ENCODE data around the gene WIPI1.
A peak's percentile ranks its signal among the peaks of the same experiment; 100 is the strongest.

Gene WIPI1

DNA sequence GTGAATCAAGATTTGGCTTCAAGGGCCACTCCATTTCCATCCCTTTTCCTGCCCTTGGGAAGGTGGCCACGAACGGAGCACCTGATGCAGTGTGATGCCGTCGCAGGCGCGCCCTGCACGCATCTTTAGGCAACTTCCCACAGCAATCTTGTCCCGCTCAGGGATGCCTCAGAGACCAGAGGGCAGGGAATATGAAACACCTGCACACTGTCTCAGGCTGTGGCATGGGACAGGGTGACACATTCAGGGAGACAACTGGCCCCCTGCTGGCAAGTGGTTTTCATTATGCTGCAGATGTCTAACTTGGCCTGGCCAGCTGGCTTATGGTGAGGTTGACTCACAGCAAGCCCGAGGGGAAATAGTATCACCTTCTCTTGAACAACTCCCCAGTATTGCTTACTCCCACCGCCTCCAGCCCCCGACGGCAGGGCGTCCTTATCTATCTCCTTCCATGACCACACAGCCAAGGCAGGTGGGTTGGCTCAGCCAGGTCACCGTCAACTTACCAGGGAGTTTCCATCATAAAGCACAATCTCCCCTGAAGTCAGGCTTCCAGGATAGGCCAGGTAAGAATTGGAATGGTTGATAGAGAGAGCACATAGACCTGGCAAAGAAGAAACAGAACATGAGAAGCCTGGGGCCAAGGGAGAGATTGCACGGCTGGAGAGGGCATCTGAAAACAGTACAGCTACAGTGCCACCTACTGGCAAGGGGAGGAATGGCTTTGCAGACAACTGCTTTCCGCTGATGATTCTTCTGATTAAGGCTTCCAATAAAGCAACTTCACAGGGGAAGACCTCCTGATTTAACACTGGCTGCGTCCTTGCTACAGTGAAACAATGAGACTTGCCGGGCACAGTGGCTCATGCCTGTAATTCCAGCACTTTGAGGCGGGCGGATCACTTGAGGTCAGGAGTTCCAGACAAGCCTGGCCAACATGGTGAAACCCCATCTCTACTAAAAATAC is 21.1 kb downstream of the WIPI1 start:
- no peaks in the 10 kb centered on the region for H3K79me1 ChIP-seq (ENCODE audit: low read length)
- no peak overlapping the region for H3K27ac ChIP-seq (ENCODE audit: low read depth, low read length)
- no peak overlapping the region for H3K4me3 ChIP-seq (ENCODE audit: low read depth, low read length)
- peaks cover 51 to 54% of the 10 kb centered on the region in 2 experiments for H3K36me3 ChIP-seq (ENCODE audit: control insufficient read depth in 1 of 2, insufficient read depth in 2 of 2, low read length in 2 of 2)
- H2AFZ ChIP-seq (ENCODE audit: insufficient read depth, low read length, poor library complexity): no peak overlapping the region
- no peak overlapping the region for H3K4me2 ChIP-seq (ENCODE audit: low read length)
- no peak overlapping the region for H4K8ac ChIP-seq (ENCODE audit: low read depth, low read length)
- no peak overlapping the region for H2BK120ac ChIP-seq (ENCODE audit: insufficient read depth, low read length, poor library complexity)
- no peak overlapping the region for H3K4ac ChIP-seq (ENCODE audit: low read depth, low read length)
- no peak overlapping the region for H3K23ac ChIP-seq (ENCODE audit: low read length)
- H4K12ac ChIP-seq (ENCODE audit: low read depth, low read length): no peak overlapping the region
- no peak overlapping the region for H3K14ac ChIP-seq (ENCODE audit: low read length)
- no peaks in the 10 kb centered on the region for H3K27me3 ChIP-seq (ENCODE audit: insufficient read depth, low read length)
- no peaks in the 10 kb centered on the region for H3K9me3 ChIP-seq (ENCODE audit: insufficient read depth, low read depth, low read length)
- H2AK5ac ChIP-seq (ENCODE audit: low read length): no peak overlapping the region
- H2BK5ac ChIP-seq (ENCODE audit: low read depth, low read length, poor library complexity): no peak overlapping the region
- DNase-seq: peak; percentile 79 to 95
- peak overlapping the region; percentile 45 for H3K18ac ChIP-seq (ENCODE audit: low read length)
- H3K9ac ChIP-seq (ENCODE audit: low read length): no peak overlapping the region
- H4K91ac ChIP-seq (ENCODE audit: low read depth, low read length): no peak overlapping the region
- no peak overlapping the region for H2BK12ac ChIP-seq (ENCODE audit: low read length)
- peaks cover 6 to 8% of the 10 kb centered on the region in 2 experiments for H3K4me1 ChIP-seq (ENCODE audit: control insufficient read depth in 1 of 2, insufficient read depth in 2 of 2, low read length in 2 of 2)
- H3K79me2 ChIP-seq (ENCODE audit: control insufficient read depth, insufficient read depth, low read length, poor library complexity): no peaks in the 10 kb centered on the region
- WGBS (ENCODE audit: extremely low coverage, insufficient coverage, insufficient read length): no CpG with 5 or more reads among the region's 20 CpGs

DNA sequence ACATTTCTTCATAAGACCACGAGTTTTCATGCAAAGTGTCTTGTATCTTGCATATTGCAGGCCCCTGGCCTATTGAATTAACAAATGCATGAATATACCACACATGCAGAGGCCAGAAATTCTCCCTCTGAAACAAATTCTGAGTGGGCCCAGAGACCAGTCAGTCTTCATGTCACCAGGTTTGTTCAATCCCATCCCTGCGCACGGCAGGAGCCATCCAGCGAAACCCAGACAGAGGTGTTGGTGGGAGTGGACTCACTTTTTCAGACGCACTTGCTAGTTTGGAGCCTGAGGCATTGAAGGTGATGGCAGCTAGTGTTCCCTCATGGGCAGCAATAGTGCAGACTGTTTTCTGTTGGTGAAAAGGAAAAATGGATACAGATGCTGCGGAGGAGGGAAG is 21.9 kb downstream of the WIPI1 start:
- Histone ChIP-seq H3K4me2 (ENCODE audit: low read length) (no peak overlapping the region), H2BK120ac (ENCODE audit: insufficient read depth, low read length, poor library complexity) (no peak overlapping the region), H3K79me2 (ENCODE audit: control insufficient read depth, insufficient read depth, low read length, poor library complexity) (no peaks in the 10 kb centered on the region), H3K36me3 (ENCODE audit: control insufficient read depth in 1 of 2, insufficient read depth in 2 of 2, low read length in 2 of 2) (peaks cover 59 to 60% of the 10 kb centered on the region in 2 experiments), H3K27ac (ENCODE audit: low read depth, low read length) (no peak overlapping the region), H3K23ac (ENCODE audit: low read length) (no peak overlapping the region), H3K4me1 (ENCODE audit: control insufficient read depth in 1 of 2, insufficient read depth in 2 of 2, low read length in 2 of 2) (peaks cover 4 to 6% of the 10 kb centered on the region in 2 experiments), H3K14ac (ENCODE audit: low read length) (no peak overlapping the region), H2BK5ac (ENCODE audit: low read depth, low read length, poor library complexity) (no peak overlapping the region), H3K18ac (ENCODE audit: low read length) (no peak overlapping the region), H3K79me1 (ENCODE audit: low read length) (no peaks in the 10 kb centered on the region), H3K4me3 (ENCODE audit: low read depth, low read length) (no peak overlapping the region), H3K4ac (ENCODE audit: low read depth, low read length) (no peak overlapping the region), H3K9ac (ENCODE audit: low read length) (no peak overlapping the region), H2AK5ac (ENCODE audit: low read length) (no peak overlapping the region), H2AFZ (ENCODE audit: insufficient read depth, low read length, poor library complexity) (no peak overlapping the region), H2BK12ac (ENCODE audit: low read length) (no peak overlapping the region), H3K9me3 (ENCODE audit: insufficient read depth, low read depth, low read length) (no peaks in the 10 kb centered on the region), H4K91ac (ENCODE audit: low read depth, low read length) (no peak overlapping the region), H3K27me3 (ENCODE audit: insufficient read depth, low read length) (no peaks in the 10 kb centered on the region), H4K12ac (ENCODE audit: low read depth, low read length) (no peak overlapping the region), H4K8ac (ENCODE audit: low read depth, low read length) (no peak overlapping the region)
- DNase-seq: no peak
- no CpG with 5 or more reads among the region's 6 CpGs for WGBS (ENCODE audit: extremely low coverage, insufficient coverage, insufficient read length)

DNA sequence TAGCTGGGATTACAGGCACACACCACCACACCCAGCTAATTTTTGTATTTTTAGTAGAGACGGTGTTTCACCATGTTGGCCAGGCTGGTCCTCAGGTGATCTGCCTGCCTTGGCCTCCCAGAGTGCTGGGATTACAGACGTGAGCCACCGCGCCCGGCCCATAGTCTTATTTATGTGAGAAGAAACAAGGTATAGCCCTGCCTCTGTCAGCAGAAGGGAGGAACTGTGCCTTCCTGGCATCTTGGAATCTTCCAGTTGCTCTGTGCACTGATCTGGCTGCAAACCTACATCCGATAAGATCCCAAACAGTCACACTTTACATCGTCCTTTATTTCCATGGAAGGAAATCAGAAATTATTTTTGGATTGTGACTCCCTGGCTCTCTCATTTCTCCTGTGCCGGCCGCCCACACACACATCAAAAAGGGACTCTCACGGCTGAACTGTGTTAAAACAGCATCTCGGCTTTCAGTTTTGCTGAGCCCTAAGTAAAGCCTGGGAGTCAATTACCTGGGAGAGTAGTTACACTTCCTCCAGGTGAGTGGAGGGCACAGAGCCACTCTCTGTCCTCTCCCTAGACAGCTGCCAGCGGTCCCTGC is 23.3 kb downstream of the WIPI1 start:
- Histone ChIP-seq H3K27me3 (ENCODE audit: insufficient read depth, low read length) (no peaks in the 10 kb centered on the region), H3K14ac (ENCODE audit: low read length) (no peak overlapping the region), H3K4ac (ENCODE audit: low read depth, low read length) (no peak overlapping the region), H3K4me3 (ENCODE audit: low read depth, low read length) (no peak overlapping the region), H2AK5ac (ENCODE audit: low read length) (no peak overlapping the region), H3K23ac (ENCODE audit: low read length) (no peak overlapping the region), H3K4me1 (ENCODE audit: control insufficient read depth in 1 of 2, insufficient read depth in 2 of 2, low read length in 2 of 2) (peaks cover 4 to 6% of the 10 kb centered on the region in 2 experiments), H4K91ac (ENCODE audit: low read depth, low read length) (no peak overlapping the region), H4K8ac (ENCODE audit: low read depth, low read length) (no peak overlapping the region), H3K36me3 (ENCODE audit: control insufficient read depth in 1 of 2, insufficient read depth in 2 of 2, low read length in 2 of 2) (peaks cover 67 to 68% of the 10 kb centered on the region in 2 experiments), H3K9ac (ENCODE audit: low read length) (no peak overlapping the region), H4K12ac (ENCODE audit: low read depth, low read length) (no peak overlapping the region), H2BK5ac (ENCODE audit: low read depth, low read length, poor library complexity) (no peak overlapping the region), H3K4me2 (ENCODE audit: low read length) (no peak overlapping the region), H2BK12ac (ENCODE audit: low read length) (no peak overlapping the region), H3K27ac (ENCODE audit: low read depth, low read length) (no peak overlapping the region), H3K79me1 (ENCODE audit: low read length) (no peaks in the 10 kb centered on the region), H2BK120ac (ENCODE audit: insufficient read depth, low read length, poor library complexity) (no peak overlapping the region), H3K9me3 (ENCODE audit: insufficient read depth, low read depth, low read length) (no peaks in the 10 kb centered on the region), H3K18ac (ENCODE audit: low read length) (no peak overlapping the region), H3K79me2 (ENCODE audit: control insufficient read depth, insufficient read depth, low read length, poor library complexity) (no peaks in the 10 kb centered on the region), H2AFZ (ENCODE audit: insufficient read depth, low read length, poor library complexity) (no peak overlapping the region)
- WGBS (ENCODE audit: extremely low coverage, insufficient coverage, insufficient read length): no CpG with 5 or more reads among the region's 12 CpGs
- DNase-seq: no peak

DNA sequence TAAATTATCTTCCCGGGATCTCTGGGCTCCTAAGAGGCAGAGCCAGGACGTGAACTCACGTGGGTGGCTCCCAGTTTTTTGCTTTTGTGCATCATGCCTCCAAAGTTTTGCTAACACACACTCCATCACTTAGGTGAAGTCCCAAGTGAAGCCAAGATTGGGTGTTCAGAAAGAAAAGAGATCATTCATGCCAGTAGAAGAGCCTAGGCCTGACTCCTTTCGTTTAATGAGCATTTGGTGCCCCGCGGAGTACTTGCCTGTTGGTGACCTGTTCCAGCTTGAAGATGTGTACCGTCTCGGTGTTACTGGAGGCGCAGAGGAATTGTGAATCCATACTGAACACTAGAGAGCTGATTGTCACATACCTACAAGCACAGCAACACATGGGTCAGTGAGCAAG is 24.1 kb downstream of the WIPI1 start:
- Histone ChIP-seq H3K18ac (ENCODE audit: low read length) (no peak overlapping the region), H4K12ac (ENCODE audit: low read depth, low read length) (no peak overlapping the region), H3K14ac (ENCODE audit: low read length) (no peak overlapping the region), H2BK120ac (ENCODE audit: insufficient read depth, low read length, poor library complexity) (no peak overlapping the region), H2AK5ac (ENCODE audit: low read length) (no peak overlapping the region), H3K9me3 (ENCODE audit: insufficient read depth, low read depth, low read length) (no peaks in the 10 kb centered on the region), H4K8ac (ENCODE audit: low read depth, low read length) (no peak overlapping the region), H3K4me2 (ENCODE audit: low read length) (no peak overlapping the region), H3K36me3 (ENCODE audit: control insufficient read depth in 1 of 2, insufficient read depth in 2 of 2, low read length in 2 of 2) (peaks cover 71% of the 10 kb centered on the region in 2 experiments), H3K4ac (ENCODE audit: low read depth, low read length) (no peak overlapping the region), H3K4me3 (ENCODE audit: low read depth, low read length) (no peak overlapping the region), H3K79me1 (ENCODE audit: low read length) (no peaks in the 10 kb centered on the region), H2AFZ (ENCODE audit: insufficient read depth, low read length, poor library complexity) (no peak overlapping the region), H3K4me1 (ENCODE audit: control insufficient read depth in 1 of 2, insufficient read depth in 2 of 2, low read length in 2 of 2) (peaks cover 4 to 5% of the 10 kb centered on the region in 2 experiments), H4K91ac (ENCODE audit: low read depth, low read length) (no peak overlapping the region), H3K79me2 (ENCODE audit: control insufficient read depth, insufficient read depth, low read length, poor library complexity) (no peaks in the 10 kb centered on the region), H2BK12ac (ENCODE audit: low read length) (no peak overlapping the region), H2BK5ac (ENCODE audit: low read depth, low read length, poor library complexity) (no peak overlapping the region), H3K9ac (ENCODE audit: low read length) (no peak overlapping the region), H3K23ac (ENCODE audit: low read length) (no peak overlapping the region), H3K27me3 (ENCODE audit: insufficient read depth, low read length) (no peaks in the 10 kb centered on the region), H3K27ac (ENCODE audit: low read depth, low read length) (no peak overlapping the region)
- WGBS (ENCODE audit: extremely low coverage, insufficient coverage, insufficient read length): no CpG with 5 or more reads among the region's 9 CpGs
- no peak for DNase-seq
